IMR-90 (cell line): Measurements from ENCODE around the gene GIPC3.

Source experiments
- BHLHE40 ChIP-seq: fragments of 150-350 bp; IDR thresholded peaks from 2 replicates; pipeline ENCODE4 v1.6.1; 2016; ENCODE audit warnings: mild to moderate bottlenecking, low read depth, low read length
- POLR2A ChIP-seq: IDR thresholded peaks from 2 replicates; pipeline ENCODE4 v1.6.1; 2012; ENCODE audit warnings: mild to moderate bottlenecking, low read depth, low read length
- RCOR1 ChIP-seq: IDR thresholded peaks from 2 replicates; pipeline ENCODE4 v1.6.1; 2012; ENCODE audit warnings: mild to moderate bottlenecking, low read length, improper control_type of control experiment; ENCODE audit not compliant: insufficient replicate concordance
- TF ChIP-seq, protein P1 (sequence below): conservative IDR thresholded peaks from 2 replicates; pipeline ENCODE4 v1.5.1; 2012; ENCODE audit warnings: mild to moderate bottlenecking, low read depth, low read length, improper control_type of control experiment
- TF ChIP-seq, protein P2 (sequence below): fragments of 150-350 bp; IDR thresholded peaks from 2 replicates; pipeline ENCODE4 v1.6.1; 2017; ENCODE audit warnings: mild to moderate bottlenecking, antibody characterized with exemption, low read length, low read depth

DNA sequence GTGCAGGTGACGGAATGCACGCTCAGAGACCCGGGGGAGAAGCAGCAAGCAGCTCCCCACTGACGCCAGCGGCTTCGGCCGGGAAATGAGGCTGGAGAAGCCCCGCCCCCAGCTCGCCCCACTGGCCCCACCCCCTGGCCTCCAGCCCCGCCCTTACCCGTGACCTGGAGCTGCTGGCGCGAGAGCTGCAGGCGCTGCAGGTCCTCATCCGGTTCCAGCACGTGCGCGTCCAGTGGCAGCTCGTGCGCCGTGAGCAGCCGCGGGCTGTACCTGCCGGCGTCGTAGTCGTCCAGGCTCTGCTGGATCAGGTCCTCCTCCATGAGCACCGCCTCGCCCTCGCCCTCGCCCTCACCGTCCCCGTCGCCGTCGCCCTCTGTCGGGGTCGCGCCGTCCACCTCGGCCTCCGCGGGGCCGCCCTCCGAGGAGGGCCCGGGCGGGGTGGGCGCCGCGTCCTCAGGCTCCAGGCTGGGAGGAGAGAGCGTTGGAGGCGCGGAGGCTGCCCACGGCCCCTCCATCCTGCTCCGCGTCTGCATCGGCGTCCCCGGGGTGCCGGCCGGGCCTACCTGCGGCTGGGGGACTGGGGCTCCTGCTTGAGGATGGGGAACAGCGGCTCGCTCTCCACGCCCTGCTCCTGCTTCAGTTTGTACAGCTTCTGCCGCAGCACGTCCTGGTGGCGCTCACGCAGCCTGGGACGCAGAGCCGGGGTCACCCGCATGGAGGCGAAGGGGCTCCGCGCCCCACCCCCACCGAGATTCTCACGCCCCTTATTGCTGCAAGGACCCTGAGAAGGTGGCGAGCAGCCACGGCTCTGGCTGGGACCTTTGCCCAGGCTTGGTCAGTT lies 27.8 kb downstream of the GIPC3 start:
- TF ChIP-seq, protein P1, sequence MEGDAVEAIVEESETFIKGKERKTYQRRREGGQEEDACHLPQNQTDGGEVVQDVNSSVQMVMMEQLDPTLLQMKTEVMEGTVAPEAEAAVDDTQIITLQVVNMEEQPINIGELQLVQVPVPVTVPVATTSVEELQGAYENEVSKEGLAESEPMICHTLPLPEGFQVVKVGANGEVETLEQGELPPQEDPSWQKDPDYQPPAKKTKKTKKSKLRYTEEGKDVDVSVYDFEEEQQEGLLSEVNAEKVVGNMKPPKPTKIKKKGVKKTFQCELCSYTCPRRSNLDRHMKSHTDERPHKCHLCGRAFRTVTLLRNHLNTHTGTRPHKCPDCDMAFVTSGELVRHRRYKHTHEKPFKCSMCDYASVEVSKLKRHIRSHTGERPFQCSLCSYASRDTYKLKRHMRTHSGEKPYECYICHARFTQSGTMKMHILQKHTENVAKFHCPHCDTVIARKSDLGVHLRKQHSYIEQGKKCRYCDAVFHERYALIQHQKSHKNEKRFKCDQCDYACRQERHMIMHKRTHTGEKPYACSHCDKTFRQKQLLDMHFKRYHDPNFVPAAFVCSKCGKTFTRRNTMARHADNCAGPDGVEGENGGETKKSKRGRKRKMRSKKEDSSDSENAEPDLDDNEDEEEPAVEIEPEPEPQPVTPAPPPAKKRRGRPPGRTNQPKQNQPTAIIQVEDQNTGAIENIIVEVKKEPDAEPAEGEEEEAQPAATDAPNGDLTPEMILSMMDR = no peak
- no peak for TF ChIP-seq BHLHE40
- TF ChIP-seq, protein P2, sequence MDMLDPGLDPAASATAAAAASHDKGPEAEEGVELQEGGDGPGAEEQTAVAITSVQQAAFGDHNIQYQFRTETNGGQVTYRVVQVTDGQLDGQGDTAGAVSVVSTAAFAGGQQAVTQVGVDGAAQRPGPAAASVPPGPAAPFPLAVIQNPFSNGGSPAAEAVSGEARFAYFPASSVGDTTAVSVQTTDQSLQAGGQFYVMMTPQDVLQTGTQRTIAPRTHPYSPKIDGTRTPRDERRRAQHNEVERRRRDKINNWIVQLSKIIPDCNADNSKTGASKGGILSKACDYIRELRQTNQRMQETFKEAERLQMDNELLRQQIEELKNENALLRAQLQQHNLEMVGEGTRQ = no peak
- TF ChIP-seq POLR2A = no peak
- no peak for TF ChIP-seq RCOR1
